Transverse colon (tissue), 4 donors: Measurements from ENCODE around the gene KRTAP3-3. TPM values are rescaled to one million over a fixed set of nuclear protein-coding genes. Genes with fewer than 3 reads are reported as not detected.

Experiments used
- DNase-seq: peaks from one replicate; pipeline ENCODE4 v3.0.0-alpha.2; 2019
- H3K27ac ChIP-seq, 4 donors: fragments of 200-600 bp; sonication (generic); 2 replicates each; pipeline ENCODE4 v1.5.1; 2016 to 2018; ENCODE audit warnings: inconsistent platforms in 4 of 4
- H3K27me3 ChIP-seq: fragments of 200-600 bp; sonication (generic); 2 replicates; pipeline ENCODE4 v1.5.1; 2017; ENCODE audit warnings: inconsistent platforms
- H3K36me3 ChIP-seq, 4 donors: fragments of 200-600 bp; sonication (generic); 2 replicates each; pipeline ENCODE4 v1.5.1; 2017 to 2019; ENCODE audit warnings: inconsistent platforms in 4 of 4
- H3K4me1 ChIP-seq, 4 donors: fragments of 200-600 bp; sonication (generic); 2 replicates each; pipeline ENCODE4 v1.5.1; 2017 to 2020; ENCODE audit warnings: inconsistent platforms in 4 of 4
- H3K4me3 ChIP-seq, 4 donors: fragments of 200-600 bp; sonication (generic); 1 replicate in 1 of 4; 2 replicates in 3 of 4; pipeline versions ENCODE4 v1.5.1 to v1.6.1; 2017 to 2019; ENCODE audit warnings: inconsistent platforms in 4 of 4
- H3K9me3 ChIP-seq, 2 donors: fragments of 200-600 bp; sonication (generic); 2 replicates each; pipeline ENCODE4 v1.5.1; 2017 to 2019; ENCODE audit warnings: inconsistent platforms in 2 of 2
- EP300 ChIP-seq: sonication (generic); formaldehyde crosslinking; IDR thresholded peaks from one replicate; pipeline ENCODE4 v1.6.1; 2017; ENCODE audit warnings: antibody characterized with exemption, low read depth
- POLR2A ChIP-seq: fragments of 450-650 bp; IDR thresholded peaks from one replicate; pipeline ENCODE4 v1.6.1; 2016; ENCODE audit warnings: antibody characterized with exemption, mild to moderate bottlenecking, moderate library complexity
- POLR2AphosphoS5 ChIP-seq, 3 donors: sonication (generic); formaldehyde crosslinking; IDR thresholded peaks; one replicate each; pipeline ENCODE4 v1.6.1; 2016; ENCODE audit warnings: antibody characterized with exemption in 3 of 3
- WGBS, 2 donors: methylation state at CpG; one replicate each; pipeline ENCODE4 v1.1.5; 2018; ENCODE audit warnings: low coverage in 1 of 2; 5-methylcytosine and 5-hydroxymethylcytosine counted together
- in situ Hi-C, 4 donors: fragments of 200-750 bp; cut with MboI; loops; one replicate each; pipeline versions ENCODE4 v1.15.0 to v1.15.1; 2017; ENCODE audit warnings: low sequenced_read_pairs in 3 of 4, low pct_ligation_motif_present in 1 of 4, low pct_unique_long_range_greater_than_20kb in 1 of 4
- intact Hi-C: fragments of 100-400 bp; cut with DNase I; formaldehyde crosslinking; loops from one replicate; pipeline ENCODE4 v1.15.1; 2023; ENCODE audit warnings: low total_unique reads
- total RNA-seq, 4 donors: library from RNA; depleted of rRNA; stranded (reverse); fragments of >200 nt; gene quantifications; one replicate each; pipeline ENCODE4 v1.1.0, GENCODE V29; 2016
- TF ChIP-seq, protein P1 (sequence below), 5 experiments: fragments of 200-600 bp in 3 of 5; fragments of 450-650 bp in 2 of 5; sonication (generic) in 3 of 5; IDR thresholded peaks; 1 replicate in 2 of 5; 2 replicates in 3 of 5; pipeline ENCODE4 v1.5.1; 2016 to 2017; ENCODE audit warnings: antibody characterized with exemption in 5 of 5, inconsistent platforms in 3 of 5, mild to moderate bottlenecking in 2 of 5, moderate library complexity in 1 of 5

KRTAP3-3 gene
- total RNA-seq, 4 donors from 2014 or later = not detected

DNA sequence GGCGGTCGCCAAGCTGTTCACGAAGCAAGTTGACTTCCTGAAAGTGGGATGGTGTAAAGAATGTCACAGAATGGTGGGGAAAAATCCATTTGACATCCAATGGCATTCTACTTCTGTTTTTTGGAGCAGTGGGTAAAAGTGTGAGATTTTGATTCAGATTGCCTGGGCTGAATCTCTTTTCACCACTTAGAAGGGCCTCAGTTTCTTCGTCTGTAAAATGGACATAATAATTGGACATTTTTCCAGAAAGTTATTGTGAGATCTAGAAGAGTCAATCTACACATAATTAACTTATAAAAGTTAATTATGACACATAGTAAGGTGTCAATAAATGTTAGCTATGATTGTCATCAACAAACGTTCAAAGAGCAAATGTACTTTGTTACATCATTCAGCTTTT, 12.8 kb downstream of the KRTAP3-3 start:
- Histone ChIP-seq H3K4me1 (no peaks in the 10 kb centered on the region), H3K4me3 (no peak overlapping the region), H3K9me3 (no peaks in the 10 kb centered on the region), H3K27me3 (peaks cover 7% of the 10 kb centered on the region), H3K27ac (no peak overlapping the region), H3K36me3 (no peaks in the 10 kb centered on the region)
- no peak for TF ChIP-seq EP300
- TF ChIP-seq POLR2AphosphoS5 (IDR thresholded peaks at IDR 0.05) = no peak
- TF ChIP-seq POLR2A = no peak
- TF ChIP-seq, protein P1, sequence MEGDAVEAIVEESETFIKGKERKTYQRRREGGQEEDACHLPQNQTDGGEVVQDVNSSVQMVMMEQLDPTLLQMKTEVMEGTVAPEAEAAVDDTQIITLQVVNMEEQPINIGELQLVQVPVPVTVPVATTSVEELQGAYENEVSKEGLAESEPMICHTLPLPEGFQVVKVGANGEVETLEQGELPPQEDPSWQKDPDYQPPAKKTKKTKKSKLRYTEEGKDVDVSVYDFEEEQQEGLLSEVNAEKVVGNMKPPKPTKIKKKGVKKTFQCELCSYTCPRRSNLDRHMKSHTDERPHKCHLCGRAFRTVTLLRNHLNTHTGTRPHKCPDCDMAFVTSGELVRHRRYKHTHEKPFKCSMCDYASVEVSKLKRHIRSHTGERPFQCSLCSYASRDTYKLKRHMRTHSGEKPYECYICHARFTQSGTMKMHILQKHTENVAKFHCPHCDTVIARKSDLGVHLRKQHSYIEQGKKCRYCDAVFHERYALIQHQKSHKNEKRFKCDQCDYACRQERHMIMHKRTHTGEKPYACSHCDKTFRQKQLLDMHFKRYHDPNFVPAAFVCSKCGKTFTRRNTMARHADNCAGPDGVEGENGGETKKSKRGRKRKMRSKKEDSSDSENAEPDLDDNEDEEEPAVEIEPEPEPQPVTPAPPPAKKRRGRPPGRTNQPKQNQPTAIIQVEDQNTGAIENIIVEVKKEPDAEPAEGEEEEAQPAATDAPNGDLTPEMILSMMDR (IDR thresholded peaks at IDR 0.05) = no peak
- no peak for DNase-seq
- in situ Hi-C loops = no loop called here
- intact Hi-C loops = no loop called here
- WGBS, 2 donors = 45 to 50% methylated on average over 3 to 5 of the region's 5 CpGs

GRCh38 chr17:40980596-40980995, 13.4 kb downstream of the KRTAP3-3 start:
- no peak overlapping the region for H3K27ac ChIP-seq

DNA sequence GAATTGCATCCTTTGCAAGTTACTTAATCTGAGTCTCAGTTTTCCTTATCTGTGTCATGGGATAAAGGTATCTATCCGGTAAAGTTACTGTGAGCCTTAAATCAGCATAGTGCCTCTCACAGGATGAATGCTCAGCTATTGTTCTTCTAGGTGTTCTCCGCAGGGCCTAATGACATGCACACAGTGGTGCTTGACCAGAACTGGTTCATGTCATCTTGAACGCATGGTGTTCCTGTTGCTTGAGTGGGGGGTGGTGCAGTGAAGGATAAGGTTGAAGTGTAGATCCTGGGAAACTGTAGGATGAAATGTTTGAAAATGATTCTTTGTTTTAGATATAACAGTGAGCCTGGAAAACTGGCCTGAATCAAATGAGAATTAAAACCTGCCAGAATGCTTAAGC, 13.8 kb downstream of the KRTAP3-3 start:
- no peaks in the 10 kb centered on the region for H3K36me3 ChIP-seq
- in situ Hi-C loops (no loop called here), intact Hi-C loops (no loop called here)
- H3K4me1 ChIP-seq = no peaks in the 10 kb centered on the region
- no peak for DNase-seq
- no peak overlapping the region for H3K4me3 ChIP-seq
- no peak overlapping the region for H3K27ac ChIP-seq
- H3K9me3 ChIP-seq = no peaks in the 10 kb centered on the region
- 94 to 100% methylated on average over 1 to 3 of the region's 3 CpGs for whole genome bisulfite sequencing, 2 donors
- H3K27me3 ChIP-seq = peaks cover 8% of the 10 kb centered on the region
- TF ChIP-seq POLR2AphosphoS5 (IDR thresholded peaks at IDR 0.05) (no peak), POLR2A (no peak), EP300 (no peak)
- TF ChIP-seq, protein P1 (IDR thresholded peaks at IDR 0.05) = no peak

More at GRCh38 chr17:40980596-40980995, 13.4 kb downstream of the KRTAP3-3 start:
- in situ Hi-C loops (no loop called here), intact Hi-C loops (no loop called here)
- no peak for TF ChIP-seq POLR2A
- no peak for TF ChIP-seq POLR2AphosphoS5 (IDR thresholded peaks at IDR 0.05)
- TF ChIP-seq, protein P1 (IDR thresholded peaks at IDR 0.05) = no peak
- TF ChIP-seq EP300 = no peak
- WGBS, 2 donors = 53 to 65% methylated on average over 2 to 8 of the region's 8 CpGs
- no peaks in the 10 kb centered on the region for H3K36me3 ChIP-seq
- no peaks in the 10 kb centered on the region for H3K9me3 ChIP-seq
- H3K4me3 ChIP-seq = no peak overlapping the region
- H3K27me3 ChIP-seq = peaks cover 8% of the 10 kb centered on the region
- no peaks in the 10 kb centered on the region for H3K4me1 ChIP-seq
- DNase-seq = no peak

DNA sequence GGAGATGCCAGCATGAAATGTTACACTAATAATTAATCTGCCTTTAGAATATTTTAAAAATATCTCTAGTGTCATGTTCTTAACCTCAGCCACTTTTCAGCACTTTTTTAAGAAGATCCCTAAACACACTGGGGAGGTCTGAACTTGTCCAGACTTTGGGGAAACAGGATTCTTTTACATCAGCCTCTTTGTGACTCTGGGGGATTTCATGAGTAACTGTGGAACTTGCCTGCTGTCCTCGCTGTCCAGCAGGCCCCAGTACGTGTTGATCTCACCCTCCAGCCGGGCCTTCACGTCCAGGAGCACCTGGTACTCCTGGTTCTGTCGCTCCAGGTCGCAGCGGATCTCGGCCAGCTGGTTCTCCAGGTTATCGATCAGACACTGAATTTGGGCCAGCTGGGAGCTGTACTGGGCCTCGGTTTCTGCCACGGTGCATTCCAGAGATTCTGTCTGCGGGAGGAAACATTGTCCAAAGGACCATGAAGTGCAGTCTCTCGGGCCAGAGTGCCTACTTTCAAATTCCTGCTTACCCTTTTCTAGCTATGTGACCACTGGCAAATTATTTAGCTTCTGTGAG, 15.3 kb downstream of the KRTAP3-3 start:
- no peak for TF ChIP-seq POLR2A
- TF ChIP-seq, protein P1 (IDR thresholded peaks at IDR 0.05) = no peak
- no peak for TF ChIP-seq EP300
- TF ChIP-seq POLR2AphosphoS5 (IDR thresholded peaks at IDR 0.05) = no peak
- Histone ChIP-seq H3K36me3 (no peaks in the 10 kb centered on the region), H3K4me3 (no peak overlapping the region), H3K27ac (no peak overlapping the region), H3K4me1 (no peaks in the 10 kb centered on the region), H3K9me3 (no peaks in the 10 kb centered on the region), H3K27me3 (peaks cover 8% of the 10 kb centered on the region)
- intact Hi-C loops (no loop called here), in situ Hi-C loops (no loop called here)
- DNase-seq = no peak
- 81 to 83% methylated on average over 1 to 13 of the region's 13 CpGs for WGBS, 2 donors
